GM23338 (cell line): Measurements from ENCODE around the gene MUS81. TPM values are rescaled to one million over a fixed set of nuclear protein-coding genes. Genes with fewer than 3 reads are reported as not detected.

Source experiments
- ATAC-seq: fragments of 200-7000 bp; cut with Tn5 transposase; 3 replicates; pipeline ENCODE4 v1.9.1; 2020
- DNase-seq: peaks from one replicate; pipeline ENCODE4 v3.0.0-alpha.2; 2015; ENCODE audit warnings: low spot score
- H2AFZ ChIP-seq: fragments of 200-600 bp; sonication (generic); 2 replicates; pipeline ENCODE4 v1.8.0; 2016; ENCODE audit warnings: antibody characterized with exemption, mild to moderate bottlenecking, moderate library complexity
- H3F3A ChIP-seq: fragments of 200-600 bp; sonication (generic); replicated peaks from 2 replicates; pipeline ENCODE4 v1.8.0; 2017; ENCODE audit warnings: antibody characterized with exemption, mixed run types, low read depth
- H3K27ac ChIP-seq: fragments of 200-600 bp; sonication (generic); 2 replicates; pipeline ENCODE4 v1.6.1; 2016; ENCODE audit warnings: low read depth
- H3K27me3 ChIP-seq: fragments of 200-600 bp; sonication (generic); 2 replicates; pipeline ENCODE4 v1.8.0; 2016; ENCODE audit warnings: mild to moderate bottlenecking, mixed run types, moderate library complexity; ENCODE audit not compliant: insufficient read depth
- H3K36me3 ChIP-seq: fragments of 200-600 bp; sonication (generic); 2 replicates; pipeline ENCODE4 v1.8.0; 2016; ENCODE audit warnings: mild to moderate bottlenecking; ENCODE audit not compliant: insufficient read depth
- H3K4me1 ChIP-seq: fragments of 200-600 bp; sonication (generic); 2 replicates; pipeline ENCODE4 v1.8.0; 2016; ENCODE audit warnings: mild to moderate bottlenecking, moderate library complexity; ENCODE audit not compliant: insufficient read depth
- H3K4me2 ChIP-seq: fragments of 200-600 bp; sonication (generic); 2 replicates; pipeline ENCODE4 v1.7.1; 2017; ENCODE audit warnings: mixed run types
- H3K4me3 ChIP-seq: fragments of 200-600 bp; sonication (generic); 2 replicates; pipeline ENCODE4 v1.6.1; 2016; ENCODE audit warnings: mixed run types
- H3K79me2 ChIP-seq: fragments of 200-600 bp; sonication (generic); replicated peaks from 2 replicates; pipeline ENCODE4 v1.8.0; 2017; ENCODE audit warnings: mild to moderate bottlenecking; ENCODE audit not compliant: insufficient read depth
- H3K9me2 ChIP-seq: fragments of 200-600 bp; sonication (generic); 2 replicates; pipeline ENCODE4 v1.8.0; 2017; ENCODE audit not compliant: insufficient read depth
- H4K20me1 ChIP-seq: fragments of 200-600 bp; sonication (generic); replicated peaks from 2 replicates; pipeline ENCODE4 v1.8.0; 2017; ENCODE audit warnings: mild to moderate bottlenecking; ENCODE audit not compliant: insufficient read depth
- H3K27ac Mint-ChIP-seq: 2 replicates; pipeline ENCODE4 v1.8.0; 2020; ENCODE audit warnings: inconsistent platforms, mild to moderate bottlenecking, moderate library complexity, mixed read lengths
- H3K27me3 Mint-ChIP-seq: 3 replicates; pipeline ENCODE4 v1.8.0; 2022; ENCODE audit warnings: low read depth, mild to moderate bottlenecking, moderate library complexity, mixed read lengths, inconsistent platforms; ENCODE audit not compliant: insufficient read depth, poor library complexity
- H3K36me3 Mint-ChIP-seq: 3 replicates; pipeline ENCODE4 v1.8.0; 2021; ENCODE audit warnings: low read depth, mild to moderate bottlenecking, inconsistent platforms, moderate library complexity, mixed read lengths
- H3K4me1 Mint-ChIP-seq: 3 replicates; pipeline ENCODE4 v1.8.0; 2020; ENCODE audit warnings: mild to moderate bottlenecking, inconsistent platforms, mixed read lengths
- H3K4me3 Mint-ChIP-seq: 3 replicates; pipeline ENCODE4 v1.8.0; 2021; ENCODE audit warnings: moderate library complexity, mild to moderate bottlenecking, inconsistent platforms, mixed read lengths
- H3K9me3 Mint-ChIP-seq: 3 replicates; pipeline ENCODE4 v1.8.0; 2020; ENCODE audit warnings: moderate library complexity, mild to moderate bottlenecking, inconsistent platforms, mixed read lengths
- CREB1 ChIP-seq: fragments of 250-450 bp; sonication (Bioruptor Pico); IDR thresholded peaks from 2 replicates; pipeline ENCODE4 v1.5.0; 2020; ENCODE audit warnings: low read depth, mild to moderate bottlenecking, moderate library complexity
- EZH2 ChIP-seq: fragments of 200-600 bp; sonication (generic); IDR thresholded peaks from one replicate; pipeline ENCODE4 v1.8.0; 2017; ENCODE audit warnings: antibody characterized with exemption, mild to moderate bottlenecking, low read depth; ENCODE audit not compliant: unreplicated experiment
- EZH2phosphoT487 ChIP-seq: fragments of 200-600 bp; sonication (generic); IDR thresholded peaks from one replicate; pipeline ENCODE4 v1.8.1; 2018; ENCODE audit warnings: antibody characterized with exemption; ENCODE audit not compliant: unreplicated experiment
- JUNB ChIP-seq: IDR thresholded peaks from one replicate; pipeline ENCODE4 v1.6.1; 2016; ENCODE audit warnings: antibody characterized with exemption; ENCODE audit not compliant: unreplicated experiment
- NANOG ChIP-seq: IDR thresholded peaks from 2 replicates; pipeline ENCODE4 v1.6.1; 2016; ENCODE audit warnings: antibody characterized with exemption, borderline replicate concordance
- POLR2AphosphoS5 ChIP-seq: IDR thresholded peaks from 2 replicates; pipeline ENCODE4 v1.6.1; 2016; ENCODE audit warnings: antibody characterized with exemption, low read depth
- STAT1 ChIP-seq: IDR thresholded peaks from one replicate; pipeline ENCODE4 v1.6.1; 2016; ENCODE audit warnings: antibody characterized with exemption; ENCODE audit not compliant: unreplicated experiment
- ZNF114 ChIP-seq: fragments of 250-450 bp; sonication (Bioruptor Pico); IDR thresholded peaks from 2 replicates; pipeline ENCODE4 v1.5.0; 2020; ENCODE audit warnings: mild to moderate bottlenecking, moderate library complexity
- ZNF331 ChIP-seq: fragments of 250-450 bp; sonication (Bioruptor Pico); IDR thresholded peaks from 2 replicates; pipeline ENCODE4 v1.5.0; 2020; ENCODE audit warnings: low read depth, mild to moderate bottlenecking, moderate library complexity
- polyA plus RNA-seq: library from polyadenylated mRNA; unstranded; fragments of >200 nt; fragmentation: Nextera tagmentation; extraction: Ambion mirVana; gene quantifications from 2 replicates; pipeline ENCODE4 v1.2.1, GENCODE V29; 2016
- total RNA-seq: library from RNA; depleted of rRNA; stranded (reverse); fragments of >200 nt; shearing (Covaris generic); gene quantifications from 2 replicates; pipeline ENCODE4 v1.2.3, GENCODE V29; 2014
- TF ChIP-seq, protein P1 (sequence below): IDR thresholded peaks from one replicate; pipeline ENCODE4 v1.6.1; 2018; ENCODE audit warnings: antibody characterized with exemption; ENCODE audit not compliant: unreplicated experiment
- TF ChIP-seq, protein P2 (sequence below): IDR thresholded peaks from 2 replicates; pipeline ENCODE4 v1.6.1; 2016; ENCODE audit warnings: antibody characterized with exemption
- TF ChIP-seq, protein P3 (sequence below), 2 experiments: fragments of 200-600 bp in 1 of 2; sonication (generic) in 1 of 2; conservative IDR thresholded peaks; 2 replicates each; pipeline versions ENCODE4 v1.5.1 to v1.6.1; 2016 to 2017; ENCODE audit warnings: antibody characterized with exemption in 2 of 2, low read depth in 2 of 2, mild to moderate bottlenecking in 2 of 2, moderate library complexity in 1 of 2
- TF ChIP-seq, protein P4 (sequence below): fragments of 250-450 bp; sonication (Bioruptor Pico); IDR thresholded peaks from 2 replicates; pipeline ENCODE4 v1.5.0; 2020; ENCODE audit warnings: mild to moderate bottlenecking, moderate library complexity

Gene MUS81
- total and polyA plus RNA-seq, 2 experiments from 2014 or later = 38.5 to 48.6 TPM

- H3F3A ChIP-seq = peaks cover 26% of the 10 kb centered on the region
- Mint-ChIP-seq H3K4me3 (peak overlapping the region; percentile 81), H3K27ac (no peak overlapping the region), H3K27me3 (peaks cover 38% of the 10 kb centered on the region), H3K4me1 (peaks cover 33% of the 10 kb centered on the region), H3K9me3 (no peaks in the 10 kb centered on the region), H3K36me3 (peaks cover 9% of the 10 kb centered on the region)
- peak overlapping the region; percentile 93; the same call in 1 of the 2 replicates for H3K4me3 ChIP-seq
- H3K79me2 ChIP-seq = peaks cover 4% of the 10 kb centered on the region
- ATAC-seq = no peak
- no peak for DNase-seq
- H2AFZ ChIP-seq = no peak overlapping the region
- H4K20me1 ChIP-seq = peaks cover 7% of the 10 kb centered on the region
- no peaks in the 10 kb centered on the region for H3K9me2 ChIP-seq
- H3K27me3 ChIP-seq = peaks cover 25% of the 10 kb centered on the region
- no peaks in the 10 kb centered on the region for H3K36me3 ChIP-seq
- H3K4me2 ChIP-seq = peak overlapping the region; percentile 89
- no peak overlapping the region for H3K27ac ChIP-seq
- peaks cover 25% of the 10 kb centered on the region for H3K4me1 ChIP-seq
- TF ChIP-seq EZH2phosphoT487 (no peak), POLR2AphosphoS5 (no peak), CREB1 (CRISPR knock-in tag) (no peak), ZNF331 (CRISPR knock-in tag) (no peak), STAT1 (no peak), EZH2 (no peak), NANOG (no peak), ZNF114 (CRISPR knock-in tag) (no peak), JUNB (no peak)
- TF ChIP-seq, protein P1, sequence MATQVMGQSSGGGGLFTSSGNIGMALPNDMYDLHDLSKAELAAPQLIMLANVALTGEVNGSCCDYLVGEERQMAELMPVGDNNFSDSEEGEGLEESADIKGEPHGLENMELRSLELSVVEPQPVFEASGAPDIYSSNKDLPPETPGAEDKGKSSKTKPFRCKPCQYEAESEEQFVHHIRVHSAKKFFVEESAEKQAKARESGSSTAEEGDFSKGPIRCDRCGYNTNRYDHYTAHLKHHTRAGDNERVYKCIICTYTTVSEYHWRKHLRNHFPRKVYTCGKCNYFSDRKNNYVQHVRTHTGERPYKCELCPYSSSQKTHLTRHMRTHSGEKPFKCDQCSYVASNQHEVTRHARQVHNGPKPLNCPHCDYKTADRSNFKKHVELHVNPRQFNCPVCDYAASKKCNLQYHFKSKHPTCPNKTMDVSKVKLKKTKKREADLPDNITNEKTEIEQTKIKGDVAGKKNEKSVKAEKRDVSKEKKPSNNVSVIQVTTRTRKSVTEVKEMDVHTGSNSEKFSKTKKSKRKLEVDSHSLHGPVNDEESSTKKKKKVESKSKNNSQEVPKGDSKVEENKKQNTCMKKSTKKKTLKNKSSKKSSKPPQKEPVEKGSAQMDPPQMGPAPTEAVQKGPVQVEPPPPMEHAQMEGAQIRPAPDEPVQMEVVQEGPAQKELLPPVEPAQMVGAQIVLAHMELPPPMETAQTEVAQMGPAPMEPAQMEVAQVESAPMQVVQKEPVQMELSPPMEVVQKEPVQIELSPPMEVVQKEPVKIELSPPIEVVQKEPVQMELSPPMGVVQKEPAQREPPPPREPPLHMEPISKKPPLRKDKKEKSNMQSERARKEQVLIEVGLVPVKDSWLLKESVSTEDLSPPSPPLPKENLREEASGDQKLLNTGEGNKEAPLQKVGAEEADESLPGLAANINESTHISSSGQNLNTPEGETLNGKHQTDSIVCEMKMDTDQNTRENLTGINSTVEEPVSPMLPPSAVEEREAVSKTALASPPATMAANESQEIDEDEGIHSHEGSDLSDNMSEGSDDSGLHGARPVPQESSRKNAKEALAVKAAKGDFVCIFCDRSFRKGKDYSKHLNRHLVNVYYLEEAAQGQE = no peak
- TF ChIP-seq, protein P2, sequence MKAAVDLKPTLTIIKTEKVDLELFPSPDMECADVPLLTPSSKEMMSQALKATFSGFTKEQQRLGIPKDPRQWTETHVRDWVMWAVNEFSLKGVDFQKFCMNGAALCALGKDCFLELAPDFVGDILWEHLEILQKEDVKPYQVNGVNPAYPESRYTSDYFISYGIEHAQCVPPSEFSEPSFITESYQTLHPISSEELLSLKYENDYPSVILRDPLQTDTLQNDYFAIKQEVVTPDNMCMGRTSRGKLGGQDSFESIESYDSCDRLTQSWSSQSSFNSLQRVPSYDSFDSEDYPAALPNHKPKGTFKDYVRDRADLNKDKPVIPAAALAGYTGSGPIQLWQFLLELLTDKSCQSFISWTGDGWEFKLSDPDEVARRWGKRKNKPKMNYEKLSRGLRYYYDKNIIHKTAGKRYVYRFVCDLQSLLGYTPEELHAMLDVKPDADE = no peak
- TF ChIP-seq, protein P3, sequence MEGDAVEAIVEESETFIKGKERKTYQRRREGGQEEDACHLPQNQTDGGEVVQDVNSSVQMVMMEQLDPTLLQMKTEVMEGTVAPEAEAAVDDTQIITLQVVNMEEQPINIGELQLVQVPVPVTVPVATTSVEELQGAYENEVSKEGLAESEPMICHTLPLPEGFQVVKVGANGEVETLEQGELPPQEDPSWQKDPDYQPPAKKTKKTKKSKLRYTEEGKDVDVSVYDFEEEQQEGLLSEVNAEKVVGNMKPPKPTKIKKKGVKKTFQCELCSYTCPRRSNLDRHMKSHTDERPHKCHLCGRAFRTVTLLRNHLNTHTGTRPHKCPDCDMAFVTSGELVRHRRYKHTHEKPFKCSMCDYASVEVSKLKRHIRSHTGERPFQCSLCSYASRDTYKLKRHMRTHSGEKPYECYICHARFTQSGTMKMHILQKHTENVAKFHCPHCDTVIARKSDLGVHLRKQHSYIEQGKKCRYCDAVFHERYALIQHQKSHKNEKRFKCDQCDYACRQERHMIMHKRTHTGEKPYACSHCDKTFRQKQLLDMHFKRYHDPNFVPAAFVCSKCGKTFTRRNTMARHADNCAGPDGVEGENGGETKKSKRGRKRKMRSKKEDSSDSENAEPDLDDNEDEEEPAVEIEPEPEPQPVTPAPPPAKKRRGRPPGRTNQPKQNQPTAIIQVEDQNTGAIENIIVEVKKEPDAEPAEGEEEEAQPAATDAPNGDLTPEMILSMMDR (conservative IDR thresholded peaks at IDR 0.05; ENCODE audit: low read depth in 2 of 2) = no peak
- TF ChIP-seq, protein P4, sequence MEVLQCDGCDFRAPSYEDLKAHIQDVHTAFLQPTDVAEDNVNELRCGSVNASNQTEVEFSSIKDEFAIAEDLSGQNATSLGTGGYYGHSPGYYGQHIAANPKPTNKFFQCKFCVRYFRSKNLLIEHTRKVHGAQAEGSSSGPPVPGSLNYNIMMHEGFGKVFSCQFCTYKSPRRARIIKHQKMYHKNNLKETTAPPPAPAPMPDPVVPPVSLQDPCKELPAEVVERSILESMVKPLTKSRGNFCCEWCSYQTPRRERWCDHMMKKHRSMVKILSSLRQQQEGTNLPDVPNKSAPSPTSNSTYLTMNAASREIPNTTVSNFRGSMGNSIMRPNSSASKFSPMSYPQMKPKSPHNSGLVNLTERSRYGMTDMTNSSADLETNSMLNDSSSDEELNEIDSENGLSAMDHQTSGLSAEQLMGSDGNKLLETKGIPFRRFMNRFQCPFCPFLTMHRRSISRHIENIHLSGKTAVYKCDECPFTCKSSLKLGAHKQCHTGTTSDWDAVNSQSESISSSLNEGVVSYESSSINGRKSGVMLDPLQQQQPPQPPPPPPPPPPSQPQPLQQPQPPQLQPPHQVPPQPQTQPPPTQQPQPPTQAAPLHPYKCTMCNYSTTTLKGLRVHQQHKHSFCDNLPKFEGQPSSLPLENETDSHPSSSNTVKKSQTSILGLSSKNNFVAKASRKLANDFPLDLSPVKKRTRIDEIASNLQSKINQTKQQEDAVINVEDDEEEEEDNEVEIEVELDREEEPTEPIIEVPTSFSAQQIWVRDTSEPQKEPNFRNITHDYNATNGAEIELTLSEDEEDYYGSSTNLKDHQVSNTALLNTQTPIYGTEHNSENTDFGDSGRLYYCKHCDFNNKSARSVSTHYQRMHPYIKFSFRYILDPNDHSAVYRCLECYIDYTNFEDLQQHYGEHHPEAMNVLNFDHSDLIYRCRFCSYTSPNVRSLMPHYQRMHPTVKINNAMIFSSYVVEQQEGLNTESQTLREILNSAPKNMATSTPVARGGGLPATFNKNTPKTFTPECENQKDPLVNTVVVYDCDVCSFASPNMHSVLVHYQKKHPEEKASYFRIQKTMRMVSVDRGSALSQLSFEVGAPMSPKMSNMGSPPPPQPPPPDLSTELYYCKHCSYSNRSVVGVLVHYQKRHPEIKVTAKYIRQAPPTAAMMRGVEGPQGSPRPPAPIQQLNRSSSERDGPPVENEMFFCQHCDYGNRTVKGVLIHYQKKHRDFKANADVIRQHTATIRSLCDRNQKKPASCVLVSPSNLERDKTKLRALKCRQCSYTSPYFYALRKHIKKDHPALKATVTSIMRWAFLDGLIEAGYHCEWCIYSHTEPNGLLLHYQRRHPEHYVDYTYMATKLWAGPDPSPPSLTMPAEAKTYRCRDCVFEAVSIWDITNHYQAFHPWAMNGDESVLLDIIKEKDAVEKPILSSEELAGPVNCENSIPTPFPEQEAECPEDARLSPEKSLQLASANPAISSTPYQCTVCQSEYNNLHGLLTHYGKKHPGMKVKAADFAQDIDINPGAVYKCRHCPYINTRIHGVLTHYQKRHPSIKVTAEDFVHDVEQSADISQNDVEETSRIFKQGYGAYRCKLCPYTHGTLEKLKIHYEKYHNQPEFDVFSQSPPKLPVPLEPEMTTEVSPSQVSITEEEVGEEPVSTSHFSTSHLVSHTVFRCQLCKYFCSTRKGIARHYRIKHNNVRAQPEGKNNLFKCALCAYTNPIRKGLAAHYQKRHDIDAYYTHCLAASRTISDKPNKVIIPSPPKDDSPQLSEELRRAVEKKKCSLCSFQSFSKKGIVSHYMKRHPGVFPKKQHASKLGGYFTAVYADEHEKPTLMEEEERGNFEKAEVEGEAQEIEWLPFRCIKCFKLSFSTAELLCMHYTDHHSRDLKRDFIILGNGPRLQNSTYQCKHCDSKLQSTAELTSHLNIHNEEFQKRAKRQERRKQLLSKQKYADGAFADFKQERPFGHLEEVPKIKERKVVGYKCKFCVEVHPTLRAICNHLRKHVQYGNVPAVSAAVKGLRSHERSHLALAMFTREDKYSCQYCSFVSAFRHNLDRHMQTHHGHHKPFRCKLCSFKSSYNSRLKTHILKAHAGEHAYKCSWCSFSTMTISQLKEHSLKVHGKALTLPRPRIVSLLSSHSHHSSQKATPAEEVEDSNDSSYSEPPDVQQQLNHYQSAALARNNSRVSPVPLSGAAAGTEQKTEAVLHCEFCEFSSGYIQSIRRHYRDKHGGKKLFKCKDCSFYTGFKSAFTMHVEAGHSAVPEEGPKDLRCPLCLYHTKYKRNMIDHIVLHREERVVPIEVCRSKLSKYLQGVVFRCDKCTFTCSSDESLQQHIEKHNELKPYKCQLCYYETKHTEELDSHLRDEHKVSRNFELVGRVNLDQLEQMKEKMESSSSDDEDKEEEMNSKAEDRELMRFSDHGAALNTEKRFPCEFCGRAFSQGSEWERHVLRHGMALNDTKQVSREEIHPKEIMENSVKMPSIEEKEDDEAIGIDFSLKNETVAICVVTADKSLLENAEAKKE (CRISPR knock-in tag) = no peak
Measured at GRCh38 chr11:65892661-65893317, 32.6 kb downstream of the MUS81 start.
